Esophagus mucosa (tissue), 1 donor: Measurements from ENCODE around the gene TLE1. TPM values are rescaled to one million over a fixed set of nuclear protein-coding genes. Genes with fewer than 3 reads are reported as not detected.

Experiments used
- ATAC-seq: fragments of 200-7000 bp; cut with Tn5 transposase; one replicate; pipeline ENCODE4 v1.9.1; 2020
- total RNA-seq: library from RNA; stranded (reverse); gene quantifications from one replicate; pipeline ENCODE4 v1.2.4, GENCODE V29; 2023
- donor health status: DM: yes; HTN: yes; CAD: no.

The TLE1 gene
- total RNA-seq, 1 donor from 2014 or later: 12.0 TPM

DNA sequence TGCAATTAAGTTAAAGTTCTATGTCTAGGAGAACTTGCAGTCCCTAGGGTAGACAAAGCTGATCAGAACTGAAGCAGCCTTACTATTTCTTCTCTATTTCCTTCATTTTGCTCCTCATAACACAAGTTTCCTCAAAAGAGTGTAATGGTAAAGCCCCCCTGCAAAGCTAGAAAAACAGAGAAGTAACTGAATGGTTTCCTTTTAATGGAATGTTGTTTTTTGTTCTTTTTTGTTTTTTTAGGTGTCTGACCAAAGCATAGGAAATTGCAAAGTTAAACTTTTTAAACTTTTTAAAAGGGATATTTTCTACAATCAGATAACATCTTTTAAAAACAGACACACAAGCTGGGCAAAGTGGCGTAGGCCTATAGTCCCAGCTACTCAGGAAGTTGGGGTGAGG is 145.7 kb downstream of the TLE1 start:
- no peak for ATAC-seq

DNA sequence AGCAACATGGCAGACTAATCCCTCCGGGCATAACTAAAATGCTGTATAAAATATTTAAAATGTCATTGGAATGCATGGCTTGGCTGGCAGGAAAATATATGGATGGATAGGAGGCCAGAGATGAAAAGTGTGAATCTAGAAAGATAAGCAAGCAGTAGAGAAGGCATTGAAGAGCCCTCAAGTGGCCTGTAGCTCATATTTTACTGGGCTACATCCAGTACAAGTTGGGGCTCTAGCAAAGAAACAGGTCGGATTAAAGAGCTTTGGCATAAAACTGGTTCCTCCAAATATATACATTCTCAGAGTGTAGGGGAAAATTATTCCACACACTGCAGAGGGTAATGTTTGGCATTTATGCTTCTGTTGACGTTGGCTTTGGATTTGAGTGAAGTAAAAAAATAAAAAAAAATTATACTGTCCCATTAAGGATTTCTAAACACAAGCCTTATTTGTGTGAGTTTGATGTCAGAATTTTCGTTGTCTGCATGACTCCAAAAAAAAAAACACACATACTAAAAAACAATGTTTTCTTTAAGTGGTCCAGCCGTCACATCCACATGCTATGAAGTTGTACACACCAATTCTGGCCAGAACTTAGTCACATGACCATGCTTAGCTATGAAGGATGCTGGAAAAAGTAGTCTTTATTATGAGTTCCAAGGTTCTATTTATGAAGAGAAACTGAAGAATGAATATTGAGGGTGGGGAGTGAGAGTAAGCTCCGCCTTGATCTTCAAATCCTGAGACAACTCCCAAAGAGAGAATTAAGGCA is 147.0 kb downstream of the TLE1 start:
- no peak for ATAC-seq

DNA sequence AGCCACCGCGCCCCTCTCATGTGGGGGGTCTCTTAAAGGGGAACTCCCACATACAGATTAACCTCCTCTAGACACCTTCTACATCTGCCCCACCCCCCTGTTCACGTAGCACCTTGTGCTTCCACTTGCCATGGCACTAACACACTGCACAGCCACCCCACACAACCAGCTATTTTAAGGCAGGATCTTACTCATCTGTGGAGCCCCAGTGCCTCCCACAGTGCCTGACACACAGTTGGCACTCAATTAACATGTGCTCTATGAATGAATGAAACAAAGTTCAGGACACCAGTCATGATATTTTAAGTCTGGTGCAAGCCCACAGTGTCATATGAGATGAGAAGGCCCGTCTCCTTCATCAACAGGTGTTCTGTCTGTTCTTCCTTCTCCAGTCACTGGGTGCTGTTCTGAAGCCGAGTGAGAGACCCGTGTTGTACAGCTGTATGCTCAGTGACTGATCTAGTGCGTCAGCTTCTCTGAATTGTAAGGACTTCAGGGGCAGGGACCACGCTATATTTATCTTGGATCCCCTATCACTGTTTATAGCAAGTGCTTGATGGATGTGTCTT is 149.1 kb downstream of the TLE1 start:
- no peak for ATAC-seq

GRCh38 chr9:81539317-81539716 is 150.0 kb downstream of the TLE1 start:
- ATAC-seq: no peak

GRCh38 chr9:81538890-81539289 is 150.5 kb downstream of the TLE1 start:
- ATAC-seq: no peak

DNA sequence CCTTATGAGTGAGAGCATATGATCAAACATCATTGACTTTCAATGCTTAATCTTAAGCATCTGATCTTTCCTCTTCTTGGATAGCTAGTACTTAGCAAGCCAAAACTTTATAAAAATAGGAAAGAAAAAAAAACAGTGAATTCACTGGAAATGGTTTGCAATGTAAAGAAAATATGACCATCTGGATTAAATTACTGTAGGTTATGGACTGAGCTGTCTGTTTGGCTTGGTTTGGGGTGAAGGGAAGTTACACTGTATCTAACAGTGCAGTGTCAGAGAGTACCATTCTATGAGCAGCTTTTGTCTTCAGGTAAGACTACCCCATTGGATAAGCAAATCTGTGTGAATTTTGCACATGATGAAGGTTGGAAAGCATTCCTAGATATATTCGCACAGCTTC is 151.4 kb downstream of the TLE1 start:
- ATAC-seq: no peak

DNA sequence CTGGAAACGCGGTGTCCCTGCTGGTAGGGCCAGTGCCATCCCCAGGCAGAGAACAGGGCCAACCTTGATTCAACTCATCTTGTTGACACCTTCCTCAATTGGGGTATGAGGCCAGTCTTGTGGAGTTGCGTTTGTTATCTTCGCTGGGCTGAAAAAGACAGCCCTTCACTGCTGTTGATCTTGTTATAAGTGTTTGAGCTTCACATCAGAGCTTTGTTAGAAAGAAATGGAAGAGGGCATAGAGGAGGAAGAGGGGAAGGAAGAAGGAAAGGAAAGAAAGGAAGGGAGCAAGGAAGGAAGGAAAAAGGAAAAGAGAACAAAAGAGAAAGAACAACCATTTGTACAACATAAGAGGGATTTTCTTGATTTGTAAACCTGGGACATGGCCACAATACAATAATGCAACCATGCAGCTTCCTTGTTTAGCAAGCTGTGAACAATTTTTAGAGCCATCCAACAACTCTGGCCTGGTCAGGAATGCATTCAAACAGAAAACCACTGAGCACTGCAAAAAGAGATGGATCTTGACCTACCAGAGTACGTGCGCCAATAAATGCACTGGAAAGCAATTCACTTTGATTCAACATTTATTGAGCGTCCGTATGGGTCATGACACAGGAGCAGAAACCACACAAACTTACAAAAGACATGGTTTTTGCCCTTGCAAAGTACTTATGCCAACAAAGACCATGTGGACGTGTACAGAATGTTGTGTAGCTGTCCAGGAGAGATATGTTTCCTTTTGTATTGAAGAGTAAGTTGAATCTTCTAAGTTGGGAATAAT is 152.9 kb downstream of the TLE1 start:
- no peak for ATAC-seq

DNA sequence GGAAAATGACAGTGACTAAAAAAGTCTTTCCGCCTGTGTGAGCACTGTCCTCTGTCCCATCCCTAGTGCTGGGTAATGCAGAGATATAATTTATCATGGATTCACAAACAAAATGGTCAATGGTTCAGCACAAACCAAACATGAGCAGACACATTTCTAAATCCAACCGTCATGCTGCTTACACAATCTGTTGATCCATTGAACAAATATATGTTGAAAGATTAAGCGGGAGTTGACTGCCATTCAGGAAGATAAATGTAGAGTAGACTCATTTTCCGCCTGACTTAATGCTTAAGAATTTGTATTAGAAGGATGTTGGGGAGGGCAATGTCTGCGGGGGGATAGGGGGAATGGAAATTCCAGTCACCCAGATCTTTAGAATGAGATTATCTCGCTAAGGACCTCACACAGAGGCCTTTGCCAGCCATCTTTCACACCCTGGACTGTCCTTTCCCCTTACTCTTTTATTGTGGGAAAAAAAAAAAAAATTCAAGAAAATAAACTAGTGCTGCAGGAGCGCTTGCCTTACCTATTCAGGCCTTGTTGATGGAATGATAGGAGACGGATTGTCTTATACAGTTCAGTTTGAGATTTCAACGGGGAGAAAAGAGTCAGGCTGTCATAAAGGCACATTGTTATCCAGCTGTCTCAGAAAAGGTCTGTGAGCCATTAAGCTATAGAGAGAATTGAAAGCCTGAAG is 153.7 kb downstream of the TLE1 start:
- peak; percentile 85 for ATAC-seq

- no peak for ATAC-seq
These were observed 155.0 kb downstream of the TLE1 start for GRCh38 chr9:81534138-81534875.

Other genes starting within 250 kb of the TLE1 start
- not detected for gene SPATA31D4, start 238.9 kb upstream of the TLE1 start, total RNA-seq